Measurements from ENCODE around the gene FAIM.
"Not testable (repeated sequence)": the region's sequence is repeated elsewhere in the genome, so short reads cannot be mapped to it uniquely, and the experiment has no call there.

FAIM gene, protein sequence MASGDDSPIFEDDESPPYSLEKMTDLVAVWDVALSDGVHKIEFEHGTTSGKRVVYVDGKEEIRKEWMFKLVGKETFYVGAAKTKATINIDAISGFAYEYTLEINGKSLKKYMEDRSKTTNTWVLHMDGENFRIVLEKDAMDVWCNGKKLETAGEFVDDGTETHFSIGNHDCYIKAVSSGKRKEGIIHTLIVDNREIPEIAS

GRCh38 chr3:138608322-138609135, at the start of gene FAIM:
TSS of gene FAIM (plus strand) at chr3:138608771. CDS start at chr3:138619727, 10,956 bp downstream.
- peak; percentile 41 to 47 for DNase-seq (ENCODE audit: low read depth in 2 of 2)

- no peak for DNase-seq (ENCODE audit: low read depth in 2 of 2)
Observed at GRCh38 chr3:138559134-138559533, 49.4 kb upstream of the FAIM start.

GRCh38 chr3:138560501-138560900, 48.1 kb upstream of the FAIM start:
- DNase-seq (ENCODE audit: low read depth in 2 of 2): no peak

DNA sequence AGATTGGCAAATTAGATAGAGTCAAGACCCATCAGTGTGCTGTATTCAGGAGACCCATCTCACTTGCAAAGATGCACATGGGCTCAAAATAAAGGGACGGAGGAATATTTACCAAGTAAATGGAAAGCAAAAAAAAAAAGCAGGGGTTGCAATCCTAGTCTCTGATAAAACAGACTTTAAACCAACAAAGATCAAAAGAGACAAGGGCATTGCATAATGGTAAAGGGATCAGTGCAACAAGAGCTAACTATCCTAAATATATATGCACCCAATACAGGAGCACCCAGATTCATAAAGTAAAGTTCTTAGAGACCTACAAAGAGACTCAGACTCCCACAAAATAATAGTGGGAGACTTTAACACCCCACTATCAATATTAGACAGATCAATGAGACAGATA, 45.7 kb upstream of the FAIM start:
- DNase-seq (ENCODE audit: low read depth in 2 of 2): not testable (repeated sequence)

DNA sequence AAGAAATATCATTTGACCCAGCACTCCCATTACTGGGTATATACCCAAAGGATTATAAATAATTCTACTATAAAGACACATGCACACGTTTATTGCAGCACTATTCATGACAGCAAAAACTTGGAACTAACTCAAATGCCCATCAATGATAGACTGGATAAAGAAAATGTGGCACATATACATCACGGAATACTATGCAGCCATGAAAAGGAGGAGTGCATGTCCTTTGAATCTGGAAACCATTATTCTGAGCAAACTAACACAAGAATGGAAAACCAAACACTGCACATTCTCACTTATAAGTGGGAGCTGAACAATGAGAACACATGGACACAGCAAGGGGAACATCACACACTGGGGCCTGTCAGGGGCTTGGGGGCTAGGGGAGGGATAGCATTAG, 42.3 kb upstream of the FAIM start:
- not testable (repeated sequence) for DNase-seq (ENCODE audit: low read depth in 2 of 2)

GRCh38 chr3:138567403-138567802, 41.2 kb upstream of the FAIM start:
- no peak for DNase-seq (ENCODE audit: low read depth in 2 of 2)

- no peak for DNase-seq (ENCODE audit: low read depth in 2 of 2)
Observed at GRCh38 chr3:138569090-138569489, 39.5 kb upstream of the FAIM start.

- DNase-seq (ENCODE audit: low read depth in 2 of 2): not testable (repeated sequence)
Observed at GRCh38 chr3:138569624-138570023, 38.9 kb upstream of the FAIM start.

- DNase-seq (ENCODE audit: low read depth in 2 of 2): no peak
Observed at GRCh38 chr3:138573138-138573537, 35.4 kb upstream of the FAIM start.

- no peak for DNase-seq (ENCODE audit: low read depth in 2 of 2)
Observed at GRCh38 chr3:138578141-138578540, 30.4 kb upstream of the FAIM start.

DNA sequence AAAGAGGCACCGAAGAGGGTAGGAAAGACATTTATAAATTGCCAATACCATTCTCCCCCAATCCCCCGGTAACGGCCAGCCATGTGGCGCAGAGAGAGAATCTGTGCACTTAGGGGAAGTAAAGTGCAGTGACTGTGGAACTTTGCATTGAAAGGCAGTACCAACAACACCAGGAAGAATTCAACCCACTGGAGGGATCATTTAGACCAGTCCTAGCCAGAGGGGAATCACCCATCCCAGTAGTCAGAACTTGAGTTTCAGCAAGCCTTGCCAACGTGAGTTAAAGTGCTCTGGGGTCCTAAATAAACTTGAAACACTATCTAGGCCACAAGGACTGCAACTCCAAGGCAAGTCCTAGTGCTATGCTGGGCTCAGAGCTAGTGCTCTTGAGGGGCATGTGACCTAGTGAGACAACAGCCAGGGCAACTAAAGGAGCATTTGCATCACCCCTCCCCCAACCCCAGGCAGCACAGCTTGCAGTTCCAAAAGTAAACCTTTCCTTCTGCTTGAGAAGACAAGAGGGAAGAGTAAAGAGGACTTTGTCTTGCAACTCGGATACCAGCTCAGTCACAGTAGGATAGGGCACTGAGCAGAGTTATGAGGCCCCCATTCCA, 29.5 kb upstream of the FAIM start:
- DNase-seq (ENCODE audit: low read depth in 2 of 2): no peak

GRCh38 chr3:138587374-138587773, 21.2 kb upstream of the FAIM start:
- no peak for DNase-seq (ENCODE audit: low read depth in 2 of 2)

DNA sequence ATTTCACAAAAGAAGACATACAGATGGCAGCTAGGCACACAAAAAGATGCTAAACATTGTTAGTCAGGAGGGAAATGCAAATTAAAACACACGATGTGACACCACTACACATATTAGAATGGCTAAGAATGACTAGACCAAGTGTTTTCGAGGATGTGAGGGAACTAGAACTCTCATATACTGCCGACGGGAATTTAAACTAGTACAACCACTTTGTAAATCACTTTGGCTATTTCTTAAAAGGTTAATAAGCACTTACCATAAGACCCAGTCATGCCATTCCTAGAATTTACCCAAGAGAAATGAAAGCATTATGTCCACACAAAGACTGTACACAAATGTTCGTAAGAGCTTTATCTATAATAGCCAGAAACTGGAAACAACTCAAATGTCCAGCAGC, 20.1 kb upstream of the FAIM start:
- no peak for DNase-seq (ENCODE audit: low read depth in 2 of 2)

DNA sequence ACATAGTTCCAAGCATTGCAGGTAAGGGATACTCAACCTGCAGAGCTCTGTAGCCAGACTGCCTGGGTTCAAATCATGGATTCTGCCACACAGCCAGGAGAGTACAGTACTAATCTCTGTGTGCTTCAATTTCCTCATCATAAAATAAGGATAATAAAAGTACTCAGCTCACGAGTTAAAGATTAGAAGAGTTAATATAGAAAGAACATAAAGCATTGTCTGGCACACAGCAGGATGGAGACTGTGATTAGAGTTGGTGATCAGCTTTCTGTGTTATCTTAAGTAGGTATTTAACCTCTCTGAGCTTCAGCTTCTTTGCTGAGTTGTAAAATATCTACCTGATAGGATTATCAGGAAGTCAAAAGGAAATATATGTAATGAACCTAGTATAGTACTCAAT, 17.2 kb upstream of the FAIM start:
- no peak for DNase-seq (ENCODE audit: low read depth in 2 of 2)

DNA sequence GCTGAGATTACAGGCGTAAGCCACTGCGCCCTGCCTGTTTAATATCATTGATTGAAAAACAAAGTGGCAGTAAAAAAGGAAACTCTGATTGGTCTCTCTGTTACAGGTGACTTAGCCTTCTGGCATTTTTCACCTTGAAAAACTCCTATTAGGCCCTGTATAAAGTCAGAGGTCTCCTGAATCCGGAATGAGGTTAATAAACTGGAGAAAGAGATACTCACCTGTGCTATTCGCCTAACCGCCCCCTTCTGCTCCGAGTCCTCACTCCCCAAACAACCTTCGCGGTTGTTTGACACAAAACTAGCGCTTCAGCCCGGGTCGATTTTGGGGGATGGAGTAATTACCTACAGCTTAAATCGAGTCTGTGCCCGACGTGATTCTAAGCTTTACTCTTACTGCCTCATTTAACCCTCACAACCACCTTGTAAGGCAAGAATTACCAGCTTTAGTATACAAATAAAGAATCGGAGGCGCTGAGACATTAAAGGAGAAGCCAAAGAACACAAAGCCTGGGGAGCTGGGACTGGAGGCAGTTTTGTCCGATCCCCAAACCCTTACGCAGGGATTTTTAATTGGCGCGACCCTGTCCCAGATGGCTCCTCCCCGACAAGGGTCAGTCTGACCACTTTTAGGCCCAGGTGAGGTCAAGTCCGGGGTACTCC, 15.0 kb upstream of the FAIM start:
- no peak for DNase-seq (ENCODE audit: low read depth in 2 of 2)

GRCh38 chr3:138594150-138594934, 14.2 kb upstream of the FAIM start, which contains the start of gene CEP70:
TSS of gene CEP70 (minus strand) at chr3:138594260. CDS start at chr3:138572927, 21,333 bp downstream.
- DNase-seq (ENCODE audit: low read depth in 2 of 2): peak; percentile 83 to 89

DNA sequence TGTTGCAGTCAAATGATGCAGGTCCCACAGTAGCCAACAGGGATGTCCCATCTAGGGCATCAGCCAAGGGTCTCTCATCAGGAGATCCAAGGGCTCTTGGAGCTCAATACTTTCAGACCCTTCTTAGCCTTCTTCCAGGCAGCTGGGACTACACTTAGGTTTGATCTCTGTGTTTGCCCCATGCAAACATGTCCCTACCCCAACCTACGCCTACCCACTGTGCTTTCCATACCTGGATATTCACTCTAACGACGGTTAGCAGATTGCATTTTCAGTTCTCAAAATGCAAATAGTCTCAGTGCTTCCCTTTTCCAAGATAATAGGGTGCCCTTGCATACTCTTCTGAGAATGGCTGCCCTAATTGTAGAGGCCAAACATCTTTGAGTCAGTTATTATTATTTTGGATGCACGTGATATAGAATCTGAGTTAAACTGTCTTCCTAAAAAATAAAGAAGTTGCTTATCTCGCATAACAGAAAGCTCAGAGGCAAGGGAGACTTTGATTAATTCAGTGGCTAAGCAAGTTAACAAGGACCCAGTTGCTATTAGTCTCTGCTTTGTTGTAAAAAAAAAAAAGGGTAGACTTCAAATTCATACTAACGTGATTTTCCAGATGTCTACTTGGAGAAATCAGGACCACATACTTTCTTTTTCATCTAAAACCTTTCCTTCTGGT, 13.5 kb upstream of the FAIM start:
- DNase-seq (ENCODE audit: low read depth in 2 of 2): no peak

DNA sequence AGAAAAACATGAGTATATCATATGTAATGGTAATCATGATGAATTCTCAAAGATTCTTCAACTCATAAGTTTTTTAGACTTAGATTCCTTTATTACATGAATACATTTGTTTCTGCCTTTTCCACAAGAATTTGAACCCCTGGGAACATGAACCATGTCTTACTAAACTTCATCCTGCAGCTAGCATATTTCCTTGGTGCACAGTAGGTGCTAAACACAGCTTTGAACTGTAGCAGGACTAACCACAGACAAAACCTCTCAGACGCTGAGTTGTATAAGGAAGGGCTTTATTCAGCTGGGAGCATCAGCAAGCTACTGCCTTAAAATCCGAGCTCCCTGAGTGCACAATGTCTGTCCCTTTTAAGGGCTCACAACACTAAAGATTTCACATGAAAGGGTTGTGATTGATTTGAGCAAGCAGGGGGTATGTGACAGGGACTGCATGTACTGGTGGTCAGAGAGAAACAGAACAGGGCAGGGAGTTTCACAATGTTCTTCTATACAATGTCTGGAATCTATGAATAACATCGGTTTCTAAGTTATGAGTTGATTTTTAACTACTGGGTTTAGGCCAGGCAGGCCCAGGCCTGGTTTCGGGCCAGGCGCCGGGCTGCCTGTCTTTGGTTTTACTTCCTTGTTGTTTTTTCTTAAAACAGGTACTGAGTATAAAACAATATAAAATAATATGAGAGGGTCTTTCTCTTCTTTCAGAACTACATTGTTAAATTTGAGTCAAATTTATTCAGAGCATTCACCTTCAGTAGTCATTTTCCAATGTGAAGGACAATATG, 11.2 kb upstream of the FAIM start:
- not testable (repeated sequence) for DNase-seq (ENCODE audit: low read depth in 2 of 2)

DNA sequence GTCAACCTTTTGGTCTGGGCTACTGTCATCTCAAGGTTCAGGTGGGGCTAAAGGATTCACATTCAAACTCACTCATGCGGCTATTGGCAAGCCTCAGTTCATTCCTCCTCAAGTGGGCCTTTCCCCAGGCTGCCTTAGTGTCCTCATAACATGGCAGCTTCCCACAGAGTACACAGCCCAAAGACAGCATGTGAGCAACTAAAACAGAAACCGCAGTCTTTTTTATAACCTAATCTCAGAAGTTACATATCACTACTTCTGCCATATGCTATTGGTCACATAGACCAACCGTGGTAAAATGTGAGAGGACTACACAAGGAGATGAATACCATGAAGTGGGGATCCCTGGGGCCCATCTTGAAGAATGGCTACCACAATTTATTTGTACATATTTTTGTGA, 10.0 kb upstream of the FAIM start:
- DNase-seq (ENCODE audit: low read depth in 2 of 2): no peak

- DNase-seq (ENCODE audit: low read depth in 2 of 2): no peak
Observed at GRCh38 chr3:138600100-138600745, 8.3 kb upstream of the FAIM start.
